CD4-positive, alpha-beta T cell treated with Interleukin-21 for 1 hour (primary cell): Measurements from ENCODE around the gene KAT5.
"Not testable (repeated sequence)": the region's sequence is repeated elsewhere in the genome, so short reads cannot be mapped to it uniquely, and the experiment has no call there.

Experiments
- DNase-seq: peaks from one replicate; pipeline ENCODE4 v3.0.0-alpha.2; 2020

The KAT5 gene

GRCh38 chr11:65762169-65762568 is 50.1 kb downstream of the KAT5 start:
- DNase-seq: not testable (repeated sequence)

GRCh38 chr11:65762816-65763215 is 50.8 kb downstream of the KAT5 start:
- not testable (repeated sequence) for DNase-seq

DNA sequence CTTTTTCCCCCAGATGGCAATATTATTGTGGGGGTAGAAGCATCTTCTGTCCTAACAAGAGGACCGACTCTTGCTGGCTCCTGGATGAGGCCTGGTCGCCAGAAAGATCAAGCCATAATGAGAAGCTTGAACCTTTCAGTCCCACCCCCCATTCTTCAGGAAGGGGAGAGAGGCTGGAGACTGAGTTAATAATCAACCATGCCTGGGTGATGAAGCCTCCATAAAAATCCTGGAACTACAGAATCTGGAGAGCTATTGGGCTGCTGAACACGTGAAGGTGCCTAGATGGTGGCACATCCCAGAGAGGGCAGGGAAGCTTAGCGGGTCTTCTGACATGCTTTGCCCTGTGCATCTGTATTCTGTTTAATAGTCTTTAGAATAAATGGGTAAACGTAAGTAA is 52.4 kb downstream of the KAT5 start:
- DNase-seq: no peak

GRCh38 chr11:65766535-65766934 is 54.5 kb downstream of the KAT5 start:
- no peak for DNase-seq

DNA sequence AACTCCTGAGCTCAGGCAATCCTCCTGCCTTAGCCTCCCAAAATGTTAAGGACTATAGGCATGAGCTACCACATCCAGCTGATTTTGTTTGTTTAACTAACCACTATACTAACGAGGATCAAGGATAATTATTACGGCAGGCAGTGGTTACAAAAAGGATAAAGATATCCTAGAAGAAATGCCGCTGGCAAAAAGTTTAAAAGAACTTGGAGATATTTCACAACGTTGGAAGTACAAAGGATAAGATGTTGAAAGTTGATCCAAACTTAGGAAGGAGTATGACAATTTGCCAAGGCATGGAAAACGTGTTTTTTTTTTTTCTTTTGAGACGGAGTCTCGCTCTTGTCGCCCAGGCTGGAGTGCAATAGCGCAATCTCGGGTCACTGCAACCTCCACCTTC is 55.4 kb downstream of the KAT5 start:
- no peak for DNase-seq

GRCh38 chr11:65767806-65768205 is 55.8 kb downstream of the KAT5 start:
- DNase-seq: not testable (repeated sequence)
